ENCODE measurements around the gene ELOVL3.

GRCh38 chr10:102202386-102202785 lies 23.7 kb upstream of the ELOVL3 start:
- TF ChIP-seq CTCF (IDR thresholded peaks at IDR 0.05): no peak
- TF ChIP-seq POLR2A (IDR thresholded peaks at IDR 0.05): no peak

All from adrenal gland (tissue), 5 donors.